ENCODE results near the gene ADK. TPM values are rescaled to one million over a fixed set of nuclear protein-coding genes. Genes with fewer than 3 reads are reported as not detected.

Gene ADK
- polyA plus RNA-seq, 1 donor (not counting 4 experiments of a cell fraction or from before 2014, with no cell fraction given), result 139 TPM

DNA sequence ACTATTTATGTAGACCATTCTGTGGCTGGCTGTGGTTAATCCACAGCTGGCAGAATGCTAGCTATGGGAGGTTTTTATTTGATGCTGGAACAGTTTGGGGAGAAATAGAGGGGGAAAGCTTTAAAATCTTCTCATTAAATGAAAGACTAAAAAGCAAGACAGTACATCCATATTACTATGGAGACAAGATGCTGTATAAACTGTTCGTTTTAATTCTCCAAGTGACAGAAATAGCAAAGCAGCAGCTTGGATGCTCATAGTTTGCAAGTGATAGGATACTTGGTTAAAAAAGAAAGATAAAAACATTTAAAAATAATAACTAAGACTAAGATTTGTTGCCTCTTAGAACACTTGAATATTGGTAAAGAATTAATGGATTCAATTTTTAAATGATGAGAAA lies 370.5 kb downstream of the ADK start:
- Histone ChIP-seq H3K9me1 (ENCODE audit: control insufficient read depth, extremely low read depth, insufficient read depth, low read length) (no peaks in the 10 kb centered on the region), H3K9ac (ENCODE audit: control insufficient read depth, extremely low read depth, insufficient read depth, low read length) (no peak overlapping the region), H3K79me2 (ENCODE audit: control insufficient read depth, insufficient read depth, low read length) (peaks cover 2% of the 10 kb centered on the region), H3K4me1 (ENCODE audit: control insufficient read depth, extremely low read depth, insufficient read depth, low read length) (no peaks in the 10 kb centered on the region), H3K4me2 (ENCODE audit: control insufficient read depth, extremely low read depth, insufficient read depth, low read depth, low read length) (no peak overlapping the region), H2AFZ (ENCODE audit: control insufficient read depth, low read length) (no peak overlapping the region), H3K36me3 (ENCODE audit: control insufficient read depth in 2 of 2, extremely low read depth in 1 of 2, insufficient read depth in 2 of 2, low read length in 2 of 2) (no peaks in the 10 kb centered on the region), H4K20me1 (ENCODE audit: control insufficient read depth, extremely low read depth, insufficient read depth, low read length) (no peaks in the 10 kb centered on the region), H3K9me3 (ENCODE audit: control insufficient read depth, low read depth, low read length) (no peaks in the 10 kb centered on the region), H3K27ac (ENCODE audit: control insufficient read depth, insufficient read depth, low read length) (no peak overlapping the region), H3K27me3 (ENCODE audit: control insufficient read depth, extremely low read depth, insufficient read depth, low read length) (no peaks in the 10 kb centered on the region), H3K4me3 (ENCODE audit: control insufficient read depth in 2 of 3, extremely low read depth in 1 of 3, insufficient read depth in 2 of 3, low read depth in 1 of 3, low read length in 3 of 3) (no peak overlapping the region)
- TF ChIP-seq, protein P1, sequence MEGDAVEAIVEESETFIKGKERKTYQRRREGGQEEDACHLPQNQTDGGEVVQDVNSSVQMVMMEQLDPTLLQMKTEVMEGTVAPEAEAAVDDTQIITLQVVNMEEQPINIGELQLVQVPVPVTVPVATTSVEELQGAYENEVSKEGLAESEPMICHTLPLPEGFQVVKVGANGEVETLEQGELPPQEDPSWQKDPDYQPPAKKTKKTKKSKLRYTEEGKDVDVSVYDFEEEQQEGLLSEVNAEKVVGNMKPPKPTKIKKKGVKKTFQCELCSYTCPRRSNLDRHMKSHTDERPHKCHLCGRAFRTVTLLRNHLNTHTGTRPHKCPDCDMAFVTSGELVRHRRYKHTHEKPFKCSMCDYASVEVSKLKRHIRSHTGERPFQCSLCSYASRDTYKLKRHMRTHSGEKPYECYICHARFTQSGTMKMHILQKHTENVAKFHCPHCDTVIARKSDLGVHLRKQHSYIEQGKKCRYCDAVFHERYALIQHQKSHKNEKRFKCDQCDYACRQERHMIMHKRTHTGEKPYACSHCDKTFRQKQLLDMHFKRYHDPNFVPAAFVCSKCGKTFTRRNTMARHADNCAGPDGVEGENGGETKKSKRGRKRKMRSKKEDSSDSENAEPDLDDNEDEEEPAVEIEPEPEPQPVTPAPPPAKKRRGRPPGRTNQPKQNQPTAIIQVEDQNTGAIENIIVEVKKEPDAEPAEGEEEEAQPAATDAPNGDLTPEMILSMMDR (optimal IDR thresholded peaks at IDR 0.05 in 1 of 3, IDR thresholded peaks at IDR 0.05 in 1 of 3, conservative IDR thresholded peaks at IDR 0.05 in 1 of 3; ENCODE audit: extremely low read depth in 1 of 3, insufficient read depth in 2 of 3, low read length in 3 of 3), result no peak
- no peak for TF ChIP-seq EZH2 (IDR thresholded peaks at IDR 0.05; ENCODE audit: low read length)
- FAIRE-seq (no peak), DNase-seq (ENCODE audit: low read depth, low spot score) (no peak)
- dilution Hi-C loops (cut with MboI; ENCODE audit: extremely low pct_ligation_motif_present, low sequenced_read_pairs), result no loop called here

DNA sequence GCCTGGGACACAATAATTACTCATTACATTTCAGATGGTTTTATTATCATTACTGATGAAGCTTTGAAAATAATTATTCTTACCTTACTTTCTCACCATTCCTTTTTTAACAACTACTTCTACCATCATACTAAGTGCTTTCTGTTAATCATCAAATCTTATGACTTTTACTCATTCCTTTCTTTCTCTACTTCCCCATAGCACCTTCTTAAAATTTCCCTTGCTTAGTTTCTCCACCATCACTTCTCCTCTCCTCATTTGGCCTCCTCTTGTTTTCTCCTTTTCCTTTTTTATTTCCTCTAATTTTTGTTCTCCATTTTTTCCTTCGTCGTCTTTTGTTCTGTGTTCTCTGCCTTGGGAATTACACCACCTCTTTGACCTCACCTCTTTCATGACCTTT lies 372.2 kb downstream of the ADK start:
- TF ChIP-seq, protein P1 (optimal IDR thresholded peaks at IDR 0.05 in 1 of 3, IDR thresholded peaks at IDR 0.05 in 1 of 3, conservative IDR thresholded peaks at IDR 0.05 in 1 of 3; ENCODE audit: extremely low read depth in 1 of 3, insufficient read depth in 2 of 3, low read length in 3 of 3), result no peak
- TF ChIP-seq EZH2 (IDR thresholded peaks at IDR 0.05; ENCODE audit: low read length), result no peak
- Histone ChIP-seq H3K4me1 (ENCODE audit: control insufficient read depth, extremely low read depth, insufficient read depth, low read length) (no peaks in the 10 kb centered on the region), H3K9me1 (ENCODE audit: control insufficient read depth, extremely low read depth, insufficient read depth, low read length) (no peaks in the 10 kb centered on the region), H3K9me3 (ENCODE audit: control insufficient read depth, low read depth, low read length) (no peaks in the 10 kb centered on the region), H3K4me3 (ENCODE audit: control insufficient read depth in 2 of 3, extremely low read depth in 1 of 3, insufficient read depth in 2 of 3, low read depth in 1 of 3, low read length in 3 of 3) (no peak overlapping the region), H3K79me2 (ENCODE audit: control insufficient read depth, insufficient read depth, low read length) (no peaks in the 10 kb centered on the region), H3K4me2 (ENCODE audit: control insufficient read depth, extremely low read depth, insufficient read depth, low read depth, low read length) (no peak overlapping the region), H3K36me3 (ENCODE audit: control insufficient read depth in 2 of 2, extremely low read depth in 1 of 2, insufficient read depth in 2 of 2, low read length in 2 of 2) (no peaks in the 10 kb centered on the region), H3K9ac (ENCODE audit: control insufficient read depth, extremely low read depth, insufficient read depth, low read length) (no peak overlapping the region), H3K27ac (ENCODE audit: control insufficient read depth, insufficient read depth, low read length) (no peak overlapping the region), H2AFZ (ENCODE audit: control insufficient read depth, low read length) (no peak overlapping the region), H3K27me3 (ENCODE audit: control insufficient read depth, extremely low read depth, insufficient read depth, low read length) (no peaks in the 10 kb centered on the region), H4K20me1 (ENCODE audit: control insufficient read depth, extremely low read depth, insufficient read depth, low read length) (no peaks in the 10 kb centered on the region)
- dilution Hi-C loops (cut with MboI; ENCODE audit: extremely low pct_ligation_motif_present, low sequenced_read_pairs), result no loop called here
- FAIRE-seq (no peak), DNase-seq (ENCODE audit: low read depth, low spot score) (no peak)
